GM15510 (cell line): ENCODE results near the gene ZNF664.

Source experiments
- POLR2A ChIP-seq: IDR thresholded peaks from 3 replicates; pipeline ENCODE4 v1.6.1; 2011; ENCODE audit warnings: borderline replicate concordance; ENCODE audit not compliant: insufficient read length; ENCODE audit errors: extremely low read depth

Gene ZNF664

GRCh38 chr12:124059752-124060151 is 86.7 kb downstream of the ZNF664 start:
- TF ChIP-seq POLR2A = no peak
